ENCODE results near the gene C22orf15.

DNA sequence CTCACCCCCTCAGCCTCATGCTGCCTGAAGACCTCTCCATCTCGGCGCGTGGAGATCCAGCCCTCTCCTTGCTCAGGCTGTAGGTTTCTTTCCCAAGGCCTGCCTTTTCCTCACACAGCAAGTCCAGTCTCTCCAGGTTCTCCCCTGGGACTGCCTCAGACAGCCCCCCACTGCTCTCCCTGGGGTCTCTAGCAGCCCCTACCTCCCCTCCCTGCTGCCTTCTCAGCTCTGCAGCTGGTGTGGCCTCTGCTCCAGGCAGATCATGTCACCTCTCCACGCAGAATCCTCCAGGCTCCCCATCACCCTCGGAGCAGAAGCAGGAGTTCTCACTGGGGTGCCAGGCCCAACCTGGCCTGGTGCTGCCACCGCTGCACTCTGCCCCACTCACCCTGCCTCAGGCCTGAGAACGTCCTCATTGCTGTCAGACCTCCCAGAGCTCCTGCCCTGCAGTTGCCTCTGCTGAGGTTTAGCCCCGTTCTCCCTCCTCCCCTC, 39.1 kb downstream of the C22orf15 start:
- TF ChIP-seq, protein P1, sequence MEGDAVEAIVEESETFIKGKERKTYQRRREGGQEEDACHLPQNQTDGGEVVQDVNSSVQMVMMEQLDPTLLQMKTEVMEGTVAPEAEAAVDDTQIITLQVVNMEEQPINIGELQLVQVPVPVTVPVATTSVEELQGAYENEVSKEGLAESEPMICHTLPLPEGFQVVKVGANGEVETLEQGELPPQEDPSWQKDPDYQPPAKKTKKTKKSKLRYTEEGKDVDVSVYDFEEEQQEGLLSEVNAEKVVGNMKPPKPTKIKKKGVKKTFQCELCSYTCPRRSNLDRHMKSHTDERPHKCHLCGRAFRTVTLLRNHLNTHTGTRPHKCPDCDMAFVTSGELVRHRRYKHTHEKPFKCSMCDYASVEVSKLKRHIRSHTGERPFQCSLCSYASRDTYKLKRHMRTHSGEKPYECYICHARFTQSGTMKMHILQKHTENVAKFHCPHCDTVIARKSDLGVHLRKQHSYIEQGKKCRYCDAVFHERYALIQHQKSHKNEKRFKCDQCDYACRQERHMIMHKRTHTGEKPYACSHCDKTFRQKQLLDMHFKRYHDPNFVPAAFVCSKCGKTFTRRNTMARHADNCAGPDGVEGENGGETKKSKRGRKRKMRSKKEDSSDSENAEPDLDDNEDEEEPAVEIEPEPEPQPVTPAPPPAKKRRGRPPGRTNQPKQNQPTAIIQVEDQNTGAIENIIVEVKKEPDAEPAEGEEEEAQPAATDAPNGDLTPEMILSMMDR (IDR thresholded peaks at IDR 0.05), result no peak
- TF ChIP-seq EP300 (IDR thresholded peaks at IDR 0.05) (no peak), POLR2A (IDR thresholded peaks at IDR 0.05; ENCODE audit: low read length) (no peak), RFX5 (IDR thresholded peaks at IDR 0.05) (no peak)

Measured in A549 (cell line).